GM18517 (cell line): ENCODE data around the gene BANK1.
A peak's percentile ranks its signal among the peaks of the same experiment; 100 is the strongest.

Experiments
- ATAC-seq: cut with Tn5 transposase; IDR thresholded peaks from one replicate; pipeline ENCODE4 v1.9.1; 2021; ENCODE audit warnings: mild to moderate bottlenecking, moderate library complexity; ENCODE audit not compliant: unreplicated experiment

Gene BANK1

GRCh38 chr4:102007959-102008425 is 217.5 kb downstream of the BANK1 start:
- peak; percentile 97 for ATAC-seq

DNA sequence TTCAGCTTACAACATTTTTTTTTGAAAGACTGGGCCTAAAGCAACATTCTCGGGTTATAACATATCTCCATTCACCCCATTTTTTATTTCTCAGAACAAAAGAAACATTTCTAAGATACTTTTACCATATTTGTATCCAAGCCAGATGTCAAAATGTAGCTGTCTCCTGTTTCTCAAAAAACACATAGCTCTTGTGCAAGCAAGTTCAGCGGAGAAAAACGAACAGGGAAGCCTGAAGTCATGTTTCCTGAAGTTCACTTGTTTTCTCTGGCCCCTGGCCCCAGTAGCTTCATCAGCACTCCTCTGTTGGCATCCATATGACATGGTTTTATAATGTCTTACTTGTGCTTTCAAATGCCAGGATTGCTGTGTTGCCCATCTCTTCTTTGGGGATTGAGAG is 218.2 kb downstream of the BANK1 start:
- no peak for ATAC-seq

DNA sequence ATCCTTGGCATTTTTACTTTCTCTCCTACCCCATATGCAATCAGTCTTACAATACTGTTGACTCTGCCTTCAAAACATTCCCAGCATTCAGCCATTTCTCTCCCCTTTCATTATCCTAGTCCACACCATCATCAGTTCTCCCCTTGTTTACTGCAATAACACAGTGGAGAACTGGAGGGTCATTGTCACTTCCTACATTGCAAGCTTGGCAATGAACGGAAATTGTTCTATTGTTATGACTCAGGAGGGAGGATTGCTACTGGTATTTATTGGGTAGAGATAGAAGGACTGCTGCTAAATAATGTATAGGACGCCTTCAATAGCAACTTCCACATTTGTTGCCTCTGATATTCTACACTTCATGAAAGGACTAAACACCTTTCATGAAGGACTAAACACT is 231.8 kb downstream of the BANK1 start:
- no peak for ATAC-seq

DNA sequence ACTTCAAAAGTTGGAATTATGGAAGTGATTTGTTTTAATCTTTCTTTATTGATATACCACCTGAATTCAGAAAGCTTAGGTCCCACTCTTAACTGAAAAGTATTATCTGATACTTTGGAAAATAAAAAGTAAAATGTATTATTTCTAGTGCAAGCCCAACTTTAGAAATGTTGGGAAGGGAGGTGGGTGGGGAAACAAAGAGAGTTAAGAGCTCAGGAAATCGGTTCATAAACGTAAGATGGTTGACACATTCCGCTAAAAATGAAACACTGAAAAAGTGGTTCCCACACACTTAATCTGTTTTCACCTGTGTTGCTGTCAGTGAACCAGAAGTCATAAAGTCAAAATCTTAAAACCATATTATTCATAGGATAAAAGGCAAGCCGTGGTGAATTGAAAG is 237.4 kb downstream of the BANK1 start:
- no peak for ATAC-seq

- ATAC-seq: no peak
These were observed 240.9 kb downstream of the BANK1 start for GRCh38 chr4:102031406-102031805.

DNA sequence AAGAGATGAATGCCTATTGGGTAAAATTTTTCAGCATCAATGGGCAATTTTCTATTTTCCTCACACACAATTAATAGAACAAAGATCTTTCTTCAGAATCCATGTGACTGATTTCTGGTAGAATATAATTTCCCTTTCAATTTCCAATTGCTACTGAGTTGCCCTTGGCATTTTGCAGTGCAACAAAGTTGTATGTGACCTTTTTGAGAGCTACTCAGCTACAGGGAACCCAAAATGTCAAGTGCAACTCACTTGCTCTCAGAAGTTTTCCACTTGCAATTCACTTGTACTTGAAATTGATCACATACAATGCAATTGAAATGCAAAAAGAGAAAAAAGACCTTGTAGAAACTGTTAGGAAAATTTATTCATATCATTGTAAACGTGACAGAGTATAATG is 245.5 kb downstream of the BANK1 start:
- no peak for ATAC-seq

DNA sequence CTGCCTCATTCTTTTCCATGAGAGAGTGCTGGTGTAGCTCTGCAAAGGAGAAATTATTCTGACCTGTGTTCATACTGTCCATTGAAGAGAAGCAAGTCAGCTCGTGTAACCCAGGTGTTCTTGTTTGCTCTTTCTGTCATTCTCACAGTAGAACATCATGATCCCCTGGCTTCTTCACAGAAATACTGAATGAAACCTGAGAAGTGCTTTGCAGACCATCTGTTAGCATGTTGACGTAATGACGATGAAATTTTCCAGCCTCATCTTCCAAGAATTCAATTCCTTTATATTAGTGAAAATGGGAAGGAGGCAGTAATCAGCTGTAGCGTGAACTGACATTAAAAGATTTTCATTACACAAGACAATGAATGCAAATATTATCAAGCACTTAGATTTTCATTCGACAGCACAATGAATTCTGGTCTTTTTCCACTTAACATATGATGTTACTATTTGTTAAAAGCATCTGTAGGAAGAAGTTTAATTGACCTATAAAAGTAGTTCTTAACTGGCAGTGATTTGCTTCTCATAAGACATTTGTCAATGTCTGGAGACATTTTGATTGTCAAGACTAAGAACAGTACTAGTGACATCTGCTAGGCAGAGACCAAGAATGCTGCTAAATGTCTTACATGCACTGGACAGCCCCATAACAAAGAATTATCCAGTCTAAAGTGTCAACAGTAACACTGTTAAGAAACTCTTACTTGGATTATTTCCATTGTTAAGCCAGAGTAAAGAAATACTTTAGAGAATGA is 246.3 kb downstream of the BANK1 start:
- no peak for ATAC-seq

- peak; percentile 58 for ATAC-seq
These were observed 247.0 kb downstream of the BANK1 start for GRCh38 chr4:102037566-102037965.

- ATAC-seq: no peak
These were observed 252.6 kb downstream of the BANK1 start for GRCh38 chr4:102042871-102043802.

- ATAC-seq: no peak
These were observed 257.1 kb downstream of the BANK1 start for GRCh38 chr4:102047616-102048015.

DNA sequence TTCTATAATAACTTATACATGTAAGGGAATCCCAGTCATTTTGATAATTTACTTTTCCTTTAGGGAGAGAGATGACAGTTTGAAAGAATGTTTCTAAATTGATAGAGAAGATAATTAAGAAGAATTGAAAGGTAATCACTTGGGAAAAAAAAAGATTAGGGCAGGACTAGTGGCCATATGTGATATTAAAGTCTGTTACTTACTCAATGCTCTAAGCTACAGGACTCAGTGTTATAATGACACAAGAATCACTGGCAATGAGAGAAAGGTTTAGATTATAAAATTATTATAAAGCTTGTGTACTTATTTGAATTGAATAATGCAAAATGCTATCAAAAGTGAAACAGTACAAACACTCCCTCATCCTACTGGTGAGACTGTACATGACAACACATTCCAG is 265.3 kb downstream of the BANK1 start:
- no peak for ATAC-seq

GRCh38 chr4:102057122-102057521 is 266.6 kb downstream of the BANK1 start:
- ATAC-seq: no peak

DNA sequence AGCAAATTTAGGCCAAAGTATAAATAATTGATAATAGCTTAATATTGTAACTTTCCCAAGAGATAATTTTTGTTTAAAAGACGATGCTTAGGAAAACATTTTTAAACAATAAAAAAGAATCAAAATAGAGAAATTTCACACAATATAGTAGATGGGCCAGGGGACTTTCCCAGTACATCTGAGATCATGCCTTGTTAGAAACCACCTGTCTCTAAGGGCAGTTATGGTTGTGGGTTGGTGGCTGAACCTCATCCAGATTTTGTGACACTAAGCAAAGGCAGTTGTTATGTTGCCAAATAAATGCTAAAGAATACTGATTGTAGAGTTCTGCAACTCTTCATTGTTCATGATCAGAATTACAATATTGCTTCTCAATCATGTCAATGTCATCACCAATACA is 270.6 kb downstream of the BANK1 start:
- ATAC-seq: no peak

GRCh38 chr4:102064747-102065442 is 274.4 kb downstream of the BANK1 start:
- ATAC-seq: no peak

- ATAC-seq: no peak
These were observed 286.1 kb downstream of the BANK1 start for GRCh38 chr4:102076622-102077021.

GRCh38 chr4:102080184-102080583 is 289.7 kb downstream of the BANK1 start:
- ATAC-seq: no peak

DNA sequence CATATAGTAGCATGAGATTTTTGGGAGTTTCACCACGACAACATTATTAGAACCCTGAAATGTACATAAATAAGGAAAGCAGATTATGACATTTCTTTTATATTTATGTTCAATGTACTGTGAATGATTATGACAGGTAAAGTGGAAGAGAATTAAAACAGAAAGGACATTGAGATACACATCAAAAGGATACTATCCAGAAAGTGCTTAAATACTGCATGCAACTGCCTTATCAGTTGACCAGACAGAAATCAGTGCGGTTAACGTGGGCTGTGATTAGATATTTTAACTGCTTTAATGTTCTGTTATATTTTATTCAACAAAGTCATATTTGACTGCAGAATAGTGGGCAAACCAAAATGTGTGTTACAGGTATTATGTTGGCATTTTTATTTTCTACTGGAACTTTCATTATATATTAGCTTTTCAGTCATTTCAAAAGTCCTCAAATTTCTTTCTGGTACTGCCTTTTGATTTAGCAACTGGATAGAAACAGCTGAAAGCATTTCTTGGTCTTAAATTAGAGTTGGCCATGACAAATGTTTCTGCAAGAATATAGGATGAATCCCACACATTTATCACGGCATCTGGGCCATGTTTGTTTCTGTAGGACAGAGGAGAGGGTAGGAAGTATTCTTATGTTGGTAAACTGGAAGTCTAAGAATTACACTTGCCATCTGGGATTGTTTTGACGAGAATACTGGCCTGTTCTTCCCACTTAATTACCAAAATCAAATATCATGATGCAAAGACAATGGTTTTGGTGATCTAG is 299.5 kb downstream of the BANK1 start:
- ATAC-seq: no peak

DNA sequence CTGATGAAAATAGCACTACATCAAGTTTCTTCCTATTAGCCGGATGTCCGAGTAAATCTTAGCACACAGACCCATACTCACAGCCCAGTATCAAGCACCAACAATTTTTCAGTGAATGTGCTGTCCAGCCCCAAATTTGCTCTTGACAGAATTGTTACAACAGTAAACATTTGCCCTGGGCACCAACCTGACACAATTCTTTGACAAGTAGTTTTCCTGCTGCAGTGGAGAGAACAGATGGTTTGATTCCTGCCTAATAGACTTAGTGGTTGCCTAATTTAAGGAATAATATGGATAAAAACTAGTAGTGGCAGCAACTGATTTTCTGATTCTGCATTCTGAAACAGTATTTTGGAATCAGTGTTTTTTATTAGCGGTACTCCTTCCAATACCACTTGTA is 301.1 kb downstream of the BANK1 start:
- ATAC-seq: no peak

GRCh38 chr4:102094481-102094880 is 304.0 kb downstream of the BANK1 start:
- no peak for ATAC-seq

DNA sequence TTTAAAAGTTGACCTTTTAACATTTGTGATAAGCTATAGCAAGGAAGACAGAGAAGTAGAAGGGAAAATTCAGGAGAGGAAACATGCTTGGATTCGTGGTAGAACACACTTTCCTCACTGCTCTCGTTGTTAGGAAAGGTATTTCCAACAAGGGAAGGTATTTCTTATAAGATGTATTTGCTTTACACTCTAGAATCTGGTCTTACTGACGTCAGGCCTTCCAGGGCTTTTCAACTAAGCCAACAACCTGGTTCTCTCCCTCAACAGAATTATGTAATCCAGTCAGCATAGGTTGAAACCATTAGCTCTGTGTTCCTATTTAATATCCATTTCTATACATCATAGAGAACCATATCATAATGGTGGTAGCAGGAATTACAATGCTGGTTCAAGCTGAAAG is 312.8 kb downstream of the BANK1 start:
- no peak for ATAC-seq

- no peak for ATAC-seq
These were observed 313.7 kb downstream of the BANK1 start for GRCh38 chr4:102104278-102104677.
